ENCODE data around the gene FAM50B. TPM values are rescaled to one million over a fixed set of nuclear protein-coding genes. Genes with fewer than 3 reads are reported as not detected.
A peak's percentile ranks its signal among the peaks of the same experiment; 100 is the strongest.

The FAM50B gene
- total and polyA plus RNA-seq, 2 of the 13 experiments (the other 11 are each of a cell fraction or from before 2014, with no cell fraction given): 0.05 TPM; not detected in 1

GRCh38 chr6:3841066-3841454 lies 8.1 kb upstream of the FAM50B start (continued):
- no peak for TF ChIP-seq ATF7 (IDR thresholded peaks at IDR 0.05)
- no peak for TF ChIP-seq ATF7 (CRISPR knock-in tag; IDR thresholded peaks at IDR 0.05)
- TF ChIP-seq TCF12 (IDR thresholded peaks at IDR 0.05): no peak
- 0 out of 2 replicates have a peak, but pooled peaks have one; percentile 59 for TF ChIP-seq TCF12 (CRISPR knock-in tag; IDR thresholded peaks at IDR 0.05)
- peak in 1 of 2 experiments; percentile 88; a peak in 2 of 4 replicates for TF ChIP-seq KLF16 (CRISPR knock-in tag; IDR thresholded peaks at IDR 0.05)
- no peak for TF ChIP-seq ZNF546 (CRISPR knock-in tag; conservative IDR thresholded peaks at IDR 0.05)
- no peak for TF ChIP-seq SP140L (CRISPR knock-in tag; IDR thresholded peaks at IDR 0.05; ENCODE audit: borderline replicate concordance)
- TF ChIP-seq KDM3A (CRISPR knock-in tag; IDR thresholded peaks at IDR 0.05; ENCODE audit: low read depth): peak; percentile 39; the same call in 1 of the 2 replicates
- TF ChIP-seq ZBTB26 (CRISPR knock-in tag; IDR thresholded peaks at IDR 0.05; ENCODE audit: borderline replicate concordance): no peak; the same call in 1 of the 2 replicates
- peak; percentile 81; the same call in 1 of the 2 replicates for TF ChIP-seq AHDC1 (CRISPR knock-in tag; IDR thresholded peaks at IDR 0.05; ENCODE audit: borderline replicate concordance)
- TF ChIP-seq PBX3 (CRISPR knock-in tag; IDR thresholded peaks at IDR 0.05; ENCODE audit: borderline replicate concordance): no peak
- TF ChIP-seq, protein P1, sequence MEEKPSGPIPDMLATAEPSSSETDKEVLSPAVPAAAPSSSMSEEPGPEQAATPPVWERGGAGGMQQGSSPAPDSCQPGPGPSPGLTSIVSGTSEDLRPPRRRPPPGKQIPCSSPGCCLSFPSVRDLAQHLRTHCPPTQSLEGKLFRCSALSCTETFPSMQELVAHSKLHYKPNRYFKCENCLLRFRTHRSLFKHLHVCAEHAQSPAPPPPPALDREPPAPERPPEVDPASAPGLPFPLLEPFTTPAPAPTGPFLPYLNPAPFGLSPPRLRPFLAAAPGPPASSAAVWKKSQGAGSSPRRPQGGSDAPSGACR (CRISPR knock-in tag; IDR thresholded peaks at IDR 0.05): no peak; the same call in 1 of the 2 replicates
- TF ChIP-seq NFE2L1 (CRISPR knock-in tag; IDR thresholded peaks at IDR 0.05; ENCODE audit: borderline replicate concordance): no peak
- no peak for TF ChIP-seq ZNF274 (CRISPR knock-in tag; IDR thresholded peaks at IDR 0.05)
- TF ChIP-seq NFKB2 (CRISPR knock-in tag; IDR thresholded peaks at IDR 0.05; ENCODE audit: borderline replicate concordance): no peak
- TF ChIP-seq MYNN (CRISPR knock-in tag; IDR thresholded peaks at IDR 0.05; ENCODE audit: low read depth): no peak
- no peak for TF ChIP-seq HCFC1 (IDR thresholded peaks at IDR 0.05; ENCODE audit: low read depth, low read length)
- no peak for TF ChIP-seq SRF (IDR thresholded peaks at IDR 0.05; ENCODE audit: low read depth, low read length)
- no peak for TF ChIP-seq RNF219 (CRISPR knock-in tag; IDR thresholded peaks at IDR 0.05)
- TF ChIP-seq ZNF713 (CRISPR knock-in tag; IDR thresholded peaks at IDR 0.05): no peak

Measured in HepG2 (cell line).